HL-60 (cell line): Measurements from ENCODE around the gene GRM8.

Experiments used
- DNase-seq, 2 experiments: peaks; one replicate each; pipeline ENCODE4 v3.0.0-alpha.2; 2010 to 2020; ENCODE audit warnings: low read depth in 1 of 2, low spot score in 1 of 2
- H3K27ac ChIP-seq: fragments of 250-450 bp; sonication (Bioruptor Pico); replicated peaks from 2 replicates; pipeline ENCODE4 v1.5.1; 2020; ENCODE audit warnings: mild to moderate bottlenecking, moderate library complexity
- H3K27me3 ChIP-seq: fragments of 250-450 bp; sonication (Bioruptor Pico); 2 replicates; pipeline ENCODE4 v1.5.1; 2021; ENCODE audit warnings: mild to moderate bottlenecking, moderate library complexity; ENCODE audit not compliant: insufficient read depth, poor library complexity, severe bottlenecking
- H3K4me3 ChIP-seq: replicated peaks from 2 replicates; pipeline ENCODE4 v1.5.1; 2011; ENCODE audit warnings: mild to moderate bottlenecking, control low read depth, low read length; ENCODE audit not compliant: insufficient read depth
- GABPA ChIP-seq: IDR thresholded peaks from 2 replicates; pipeline ENCODE4 v1.6.1; 2012; ENCODE audit warnings: low read depth
- POLR2AphosphoS5 ChIP-seq: IDR thresholded peaks from 2 replicates; pipeline ENCODE4 v1.6.1; 2012; ENCODE audit warnings: low read depth
- SPI1 ChIP-seq: IDR thresholded peaks from 2 replicates; pipeline ENCODE4 v1.6.1; 2012; ENCODE audit warnings: low read depth, mild to moderate bottlenecking, borderline replicate concordance
- TF ChIP-seq, protein P1 (sequence below): IDR thresholded peaks from one replicate; pipeline ENCODE4 v1.5.1; 2011; ENCODE audit warnings: low read length, control low read depth, inconsistent platforms; ENCODE audit not compliant: insufficient read depth
- TF ChIP-seq, protein P2 (sequence below): IDR thresholded peaks from 2 replicates; pipeline ENCODE4 v1.6.1; 2012; ENCODE audit warnings: low read depth; ENCODE audit not compliant: insufficient replicate concordance

The GRM8 gene

DNA sequence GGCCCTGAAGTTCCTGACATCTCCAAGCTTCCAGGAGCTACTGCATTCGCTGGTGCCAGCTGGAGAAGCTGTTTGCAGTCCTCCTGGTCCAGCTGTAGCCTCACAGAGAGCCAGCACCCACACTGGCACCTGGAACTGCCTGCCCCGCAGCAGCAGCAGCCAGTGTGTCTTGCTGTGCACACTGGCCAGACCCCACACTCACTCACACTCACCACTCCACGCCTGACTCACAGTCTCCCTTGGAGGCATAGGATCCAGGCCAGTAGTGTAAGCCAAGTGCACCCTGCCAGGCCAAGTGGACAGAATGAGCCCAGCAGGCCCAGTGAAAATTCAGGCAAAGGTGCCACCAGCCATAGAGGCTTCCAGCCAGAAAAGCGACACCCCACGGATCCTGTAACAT, 566.3 kb downstream of the GRM8 start:
- Histone ChIP-seq H3K27ac (no peak overlapping the region), H3K27me3 (no peaks in the 10 kb centered on the region), H3K4me3 (no peak overlapping the region)
- TF ChIP-seq, protein P1, sequence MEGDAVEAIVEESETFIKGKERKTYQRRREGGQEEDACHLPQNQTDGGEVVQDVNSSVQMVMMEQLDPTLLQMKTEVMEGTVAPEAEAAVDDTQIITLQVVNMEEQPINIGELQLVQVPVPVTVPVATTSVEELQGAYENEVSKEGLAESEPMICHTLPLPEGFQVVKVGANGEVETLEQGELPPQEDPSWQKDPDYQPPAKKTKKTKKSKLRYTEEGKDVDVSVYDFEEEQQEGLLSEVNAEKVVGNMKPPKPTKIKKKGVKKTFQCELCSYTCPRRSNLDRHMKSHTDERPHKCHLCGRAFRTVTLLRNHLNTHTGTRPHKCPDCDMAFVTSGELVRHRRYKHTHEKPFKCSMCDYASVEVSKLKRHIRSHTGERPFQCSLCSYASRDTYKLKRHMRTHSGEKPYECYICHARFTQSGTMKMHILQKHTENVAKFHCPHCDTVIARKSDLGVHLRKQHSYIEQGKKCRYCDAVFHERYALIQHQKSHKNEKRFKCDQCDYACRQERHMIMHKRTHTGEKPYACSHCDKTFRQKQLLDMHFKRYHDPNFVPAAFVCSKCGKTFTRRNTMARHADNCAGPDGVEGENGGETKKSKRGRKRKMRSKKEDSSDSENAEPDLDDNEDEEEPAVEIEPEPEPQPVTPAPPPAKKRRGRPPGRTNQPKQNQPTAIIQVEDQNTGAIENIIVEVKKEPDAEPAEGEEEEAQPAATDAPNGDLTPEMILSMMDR: no peak
- no peak for TF ChIP-seq SPI1
- TF ChIP-seq GABPA: no peak
- no peak for TF ChIP-seq POLR2AphosphoS5
- TF ChIP-seq, protein P2, sequence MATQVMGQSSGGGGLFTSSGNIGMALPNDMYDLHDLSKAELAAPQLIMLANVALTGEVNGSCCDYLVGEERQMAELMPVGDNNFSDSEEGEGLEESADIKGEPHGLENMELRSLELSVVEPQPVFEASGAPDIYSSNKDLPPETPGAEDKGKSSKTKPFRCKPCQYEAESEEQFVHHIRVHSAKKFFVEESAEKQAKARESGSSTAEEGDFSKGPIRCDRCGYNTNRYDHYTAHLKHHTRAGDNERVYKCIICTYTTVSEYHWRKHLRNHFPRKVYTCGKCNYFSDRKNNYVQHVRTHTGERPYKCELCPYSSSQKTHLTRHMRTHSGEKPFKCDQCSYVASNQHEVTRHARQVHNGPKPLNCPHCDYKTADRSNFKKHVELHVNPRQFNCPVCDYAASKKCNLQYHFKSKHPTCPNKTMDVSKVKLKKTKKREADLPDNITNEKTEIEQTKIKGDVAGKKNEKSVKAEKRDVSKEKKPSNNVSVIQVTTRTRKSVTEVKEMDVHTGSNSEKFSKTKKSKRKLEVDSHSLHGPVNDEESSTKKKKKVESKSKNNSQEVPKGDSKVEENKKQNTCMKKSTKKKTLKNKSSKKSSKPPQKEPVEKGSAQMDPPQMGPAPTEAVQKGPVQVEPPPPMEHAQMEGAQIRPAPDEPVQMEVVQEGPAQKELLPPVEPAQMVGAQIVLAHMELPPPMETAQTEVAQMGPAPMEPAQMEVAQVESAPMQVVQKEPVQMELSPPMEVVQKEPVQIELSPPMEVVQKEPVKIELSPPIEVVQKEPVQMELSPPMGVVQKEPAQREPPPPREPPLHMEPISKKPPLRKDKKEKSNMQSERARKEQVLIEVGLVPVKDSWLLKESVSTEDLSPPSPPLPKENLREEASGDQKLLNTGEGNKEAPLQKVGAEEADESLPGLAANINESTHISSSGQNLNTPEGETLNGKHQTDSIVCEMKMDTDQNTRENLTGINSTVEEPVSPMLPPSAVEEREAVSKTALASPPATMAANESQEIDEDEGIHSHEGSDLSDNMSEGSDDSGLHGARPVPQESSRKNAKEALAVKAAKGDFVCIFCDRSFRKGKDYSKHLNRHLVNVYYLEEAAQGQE: no peak
- DNase-seq: no peak

DNA sequence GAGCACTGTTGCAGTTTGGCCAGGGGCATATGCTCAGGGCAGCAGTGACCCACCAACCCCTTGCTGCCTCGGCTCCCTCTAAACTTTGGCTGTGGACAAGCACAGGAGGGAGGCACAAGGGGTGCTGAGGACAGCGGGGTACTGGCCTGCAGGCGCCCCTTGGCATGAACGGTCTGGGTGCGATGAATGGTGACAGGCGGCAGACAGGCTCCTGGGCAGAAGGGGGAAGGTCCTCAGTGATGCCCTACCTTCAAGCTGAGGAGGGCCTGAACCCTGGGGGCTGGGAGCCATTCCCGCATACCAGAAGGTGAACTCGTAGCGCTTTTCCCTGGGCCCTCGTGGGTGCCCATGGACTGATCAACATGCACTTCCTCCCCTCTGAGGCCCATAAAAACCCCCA, 567.1 kb downstream of the GRM8 start:
- Histone ChIP-seq H3K4me3 (no peak overlapping the region), H3K27ac (no peak overlapping the region), H3K27me3 (no peaks in the 10 kb centered on the region)
- no peak for TF ChIP-seq POLR2AphosphoS5
- TF ChIP-seq, protein P1: no peak
- no peak for TF ChIP-seq GABPA
- TF ChIP-seq SPI1: no peak
- TF ChIP-seq, protein P2: no peak
- no peak for DNase-seq

DNA sequence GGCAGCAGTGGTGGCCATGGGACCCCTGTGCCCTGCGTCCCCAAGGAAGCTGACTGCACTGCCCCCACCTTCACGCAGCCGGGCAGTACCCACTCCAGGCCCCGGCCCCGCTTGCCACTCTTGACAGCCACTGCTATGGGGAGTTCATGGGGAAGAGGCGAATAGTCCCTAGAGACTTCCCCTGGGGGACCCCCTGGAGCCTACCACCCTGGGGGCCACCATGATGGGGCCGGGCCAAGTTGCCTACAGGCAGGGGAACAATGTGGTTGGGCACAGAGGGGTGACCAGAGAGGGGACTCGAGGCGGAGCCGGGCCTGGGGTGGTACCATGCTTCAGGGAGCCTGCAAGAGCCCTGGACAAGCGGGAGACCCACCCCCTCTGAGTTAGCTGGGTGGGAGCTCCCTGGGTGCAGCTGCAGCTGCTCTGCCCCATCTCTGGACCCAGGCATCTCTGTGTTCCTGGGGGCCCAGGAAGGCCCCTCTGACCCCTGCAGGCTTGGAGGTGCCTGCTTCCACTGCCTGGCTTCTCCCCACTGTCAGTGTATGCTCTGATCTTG, 567.6 kb downstream of the GRM8 start:
- TF ChIP-seq GABPA: no peak
- no peak for TF ChIP-seq SPI1
- TF ChIP-seq POLR2AphosphoS5: no peak
- TF ChIP-seq, protein P2: no peak
- TF ChIP-seq, protein P1: no peak
- no peak for DNase-seq
- H3K4me3 ChIP-seq: no peak overlapping the region
- H3K27me3 ChIP-seq: no peaks in the 10 kb centered on the region
- H3K27ac ChIP-seq: no peak overlapping the region
